Thyroid gland (tissue), 4 donors: Measurements from ENCODE around the gene HMGB1. TPM values are rescaled to one million over a fixed set of nuclear protein-coding genes. Genes with fewer than 3 reads are reported as not detected.

Experiments
- DNase-seq, 2 donors: peaks; one replicate each; pipeline ENCODE4 v3.0.0-alpha.2; 2019
- H3K27ac ChIP-seq, 3 donors: fragments of 200-600 bp; sonication (generic); 1 replicate in 2 of 3; 2 replicates in 1 of 3; pipeline ENCODE4 v1.5.1; 2016 to 2019; ENCODE audit warnings: mild to moderate bottlenecking in 1 of 3, moderate library complexity in 1 of 3
- H3K27me3 ChIP-seq: fragments of 200-600 bp; sonication (generic); one replicate; pipeline ENCODE4 v1.5.1; 2019
- H3K36me3 ChIP-seq, 2 donors: fragments of 200-600 bp; sonication (generic); one replicate each; pipeline ENCODE4 v1.5.1; 2016 to 2019
- H3K4me1 ChIP-seq, 2 donors: fragments of 200-600 bp; sonication (generic); one replicate each; pipeline ENCODE4 v1.5.1; 2017 to 2019
- H3K4me3 ChIP-seq, 3 donors: fragments of 200-600 bp; sonication (generic); replicated peaks in 1 of 3; 1 replicate in 2 of 3; 2 replicates in 1 of 3; pipeline ENCODE4 v1.5.1; 2016; ENCODE audit warnings: mild to moderate bottlenecking in 1 of 3
- H3K9me3 ChIP-seq: fragments of 200-600 bp; sonication (generic); one replicate; pipeline ENCODE4 v1.5.1; 2017
- POLR2A ChIP-seq, 2 donors: fragments of 450-650 bp; IDR thresholded peaks; one replicate each; pipeline ENCODE4 v1.6.1; 2017; ENCODE audit warnings: antibody characterized with exemption in 2 of 2, mild to moderate bottlenecking in 2 of 2, moderate library complexity in 1 of 2
- WGBS, 2 donors: methylation state at CpG; one replicate each; pipeline ENCODE4 v1.1.5; 2017; 5-methylcytosine and 5-hydroxymethylcytosine counted together
- intact Hi-C: fragments of 100-400 bp; cut with DNase I; formaldehyde crosslinking; loops from one replicate; pipeline ENCODE4 v1.15.1; 2023
- total RNA-seq, 4 donors: library from RNA; depleted of rRNA; stranded (reverse); fragments of >200 nt; gene quantifications; one replicate each; pipeline ENCODE4 v1.2.3, GENCODE V29; 2016
- TF ChIP-seq, protein P1 (sequence below), 6 experiments: fragments of 200-600 bp in 3 of 6; fragments of 450-650 bp in 3 of 6; sonication (generic) in 3 of 6; IDR thresholded peaks; one replicate each; pipeline ENCODE4 v1.5.1; 2016 to 2019; ENCODE audit warnings: antibody characterized with exemption in 6 of 6, mild to moderate bottlenecking in 2 of 6, inconsistent platforms in 1 of 6, moderate library complexity in 1 of 6

Gene HMGB1
- total RNA-seq, 4 donors from 2014 or later, result 255 to 467 (median 327) TPM

DNA sequence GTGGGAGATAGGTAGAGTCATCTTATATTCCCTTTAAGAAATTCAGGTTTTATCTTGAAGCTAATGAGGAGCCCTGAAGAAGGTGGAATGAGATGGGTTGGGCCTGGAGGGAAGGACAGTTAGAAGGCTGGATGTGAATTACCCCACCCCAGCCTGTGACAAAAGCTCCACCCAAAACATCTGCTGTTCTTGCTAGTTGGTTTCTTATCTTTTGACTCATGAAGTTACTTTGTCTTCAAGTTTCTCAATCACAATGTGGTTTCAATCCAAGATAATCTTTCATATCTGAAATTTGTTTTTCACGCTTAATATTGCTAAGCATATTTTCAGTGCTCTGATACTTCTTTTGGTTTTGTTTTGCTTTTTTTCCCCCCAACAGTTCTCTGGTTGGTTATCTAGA lies 38.3 kb upstream of the HMGB1 start:
- no peaks in the 10 kb centered on the region for H3K4me1 ChIP-seq
- H3K27me3 ChIP-seq, result no peaks in the 10 kb centered on the region

DNA sequence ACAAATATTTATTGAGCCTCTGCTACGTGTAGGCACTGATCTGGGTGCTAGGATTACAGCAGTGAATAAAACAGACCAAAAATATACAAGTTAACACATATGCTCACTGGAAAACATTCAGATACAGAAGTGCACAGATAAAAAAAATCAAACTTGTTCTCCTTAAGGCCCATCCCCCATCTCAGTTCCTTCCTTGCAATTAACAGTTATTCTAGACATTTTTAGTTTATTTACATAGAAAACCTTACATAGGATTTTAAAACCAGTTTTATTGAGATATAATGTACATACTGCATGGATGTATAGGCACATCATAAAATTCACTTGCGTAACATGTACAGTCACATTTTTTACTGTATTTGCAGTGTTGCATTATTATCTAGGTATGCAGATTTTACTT lies 36.5 kb upstream of the HMGB1 start:
- H3K4me3 ChIP-seq, result no peak overlapping the region
- no peaks in the 10 kb centered on the region for H3K4me1 ChIP-seq
- H3K27ac ChIP-seq, result no peak overlapping the region
- H3K36me3 ChIP-seq, result no peaks in the 10 kb centered on the region
- no peaks in the 10 kb centered on the region for H3K9me3 ChIP-seq
- intact Hi-C loops, result no loop called here
- TF ChIP-seq, protein P1, sequence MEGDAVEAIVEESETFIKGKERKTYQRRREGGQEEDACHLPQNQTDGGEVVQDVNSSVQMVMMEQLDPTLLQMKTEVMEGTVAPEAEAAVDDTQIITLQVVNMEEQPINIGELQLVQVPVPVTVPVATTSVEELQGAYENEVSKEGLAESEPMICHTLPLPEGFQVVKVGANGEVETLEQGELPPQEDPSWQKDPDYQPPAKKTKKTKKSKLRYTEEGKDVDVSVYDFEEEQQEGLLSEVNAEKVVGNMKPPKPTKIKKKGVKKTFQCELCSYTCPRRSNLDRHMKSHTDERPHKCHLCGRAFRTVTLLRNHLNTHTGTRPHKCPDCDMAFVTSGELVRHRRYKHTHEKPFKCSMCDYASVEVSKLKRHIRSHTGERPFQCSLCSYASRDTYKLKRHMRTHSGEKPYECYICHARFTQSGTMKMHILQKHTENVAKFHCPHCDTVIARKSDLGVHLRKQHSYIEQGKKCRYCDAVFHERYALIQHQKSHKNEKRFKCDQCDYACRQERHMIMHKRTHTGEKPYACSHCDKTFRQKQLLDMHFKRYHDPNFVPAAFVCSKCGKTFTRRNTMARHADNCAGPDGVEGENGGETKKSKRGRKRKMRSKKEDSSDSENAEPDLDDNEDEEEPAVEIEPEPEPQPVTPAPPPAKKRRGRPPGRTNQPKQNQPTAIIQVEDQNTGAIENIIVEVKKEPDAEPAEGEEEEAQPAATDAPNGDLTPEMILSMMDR (IDR thresholded peaks at IDR 0.05), result no peak
- TF ChIP-seq POLR2A (IDR thresholded peaks at IDR 0.05), result no peak
- 93 to 96% methylated on average over 2 of the region's 2 CpGs for WGBS, 2 donors
- H3K27me3 ChIP-seq, result no peaks in the 10 kb centered on the region
- DNase-seq, result no peak

More for the DNA sequence above, 38.3 kb upstream of the HMGB1 start:
- 78 to 94% methylated on average over 1 of the region's 1 CpG for whole genome bisulfite sequencing, 2 donors
- TF ChIP-seq POLR2A (IDR thresholded peaks at IDR 0.05), result no peak
- TF ChIP-seq, protein P1 (IDR thresholded peaks at IDR 0.05), result no peak
- H3K36me3 ChIP-seq, result no peaks in the 10 kb centered on the region
- no peak overlapping the region for H3K4me3 ChIP-seq
- no peaks in the 10 kb centered on the region for H3K9me3 ChIP-seq
- no peak overlapping the region for H3K27ac ChIP-seq
- intact Hi-C loops, result no loop called here
- DNase-seq, result no peak

DNA sequence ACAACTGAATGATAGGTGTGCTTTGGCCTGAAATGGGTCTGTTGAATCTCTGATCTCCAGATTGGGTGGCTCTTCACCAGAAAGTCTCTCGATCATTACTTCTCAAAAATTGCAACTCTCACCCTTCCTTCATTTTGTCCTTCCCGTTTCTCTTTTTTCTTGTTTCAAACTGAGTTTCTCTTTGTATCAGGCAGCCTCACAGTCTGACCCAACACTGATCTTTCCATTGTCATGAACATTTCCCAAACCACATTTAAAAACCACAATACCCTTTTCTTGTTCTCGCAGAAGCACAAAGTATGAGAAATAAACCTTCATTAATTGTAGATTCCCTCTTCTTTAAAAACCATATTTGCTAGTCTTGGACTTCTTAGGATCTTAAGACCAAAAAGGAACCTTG lies 33.6 kb upstream of the HMGB1 start:
- Histone ChIP-seq H3K4me3 (no peak overlapping the region), H3K27me3 (no peaks in the 10 kb centered on the region), H3K36me3 (no peaks in the 10 kb centered on the region), H3K4me1 (no peaks in the 10 kb centered on the region), H3K27ac (no peak overlapping the region), H3K9me3 (no peaks in the 10 kb centered on the region)
- 90 to 91% methylated on average over 3 of the region's 3 CpGs for WGBS, 2 donors
- intact Hi-C loops, result no loop called here
- DNase-seq, result no peak
- TF ChIP-seq POLR2A (IDR thresholded peaks at IDR 0.05), result no peak
- TF ChIP-seq, protein P1 (IDR thresholded peaks at IDR 0.05), result no peak

DNA sequence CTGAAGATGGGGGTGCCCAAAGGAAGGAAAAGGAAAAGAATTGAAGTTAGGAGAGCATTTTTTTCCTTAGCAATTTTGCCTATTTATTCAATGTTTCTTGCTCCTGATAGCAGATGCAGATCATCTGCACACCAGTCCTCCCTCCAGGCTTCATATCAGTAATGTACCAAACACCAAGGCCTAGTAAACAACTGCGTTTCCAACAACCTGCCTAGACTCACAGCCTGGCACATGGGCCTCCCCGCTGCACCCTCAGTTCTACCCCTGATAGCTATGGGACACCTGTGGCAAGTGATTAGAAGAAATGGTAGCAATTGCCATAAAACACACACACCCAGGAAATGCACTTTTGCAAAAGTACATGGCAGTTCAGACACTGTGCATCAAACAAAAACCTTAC lies 30.4 kb upstream of the HMGB1 start:
- intact Hi-C loops, result no loop called here
- no peak for TF ChIP-seq POLR2A (IDR thresholded peaks at IDR 0.05)
- TF ChIP-seq, protein P1 (IDR thresholded peaks at IDR 0.05), result no peak
- Histone ChIP-seq H3K4me3 (no peak overlapping the region), H3K27ac (no peak overlapping the region), H3K36me3 (no peaks in the 10 kb centered on the region), H3K9me3 (no peaks in the 10 kb centered on the region), H3K4me1 (no peaks in the 10 kb centered on the region), H3K27me3 (no peaks in the 10 kb centered on the region)
- 96% methylated on average over 2 of the region's 2 CpGs for WGBS, 2 donors
- DNase-seq, result no peak

DNA sequence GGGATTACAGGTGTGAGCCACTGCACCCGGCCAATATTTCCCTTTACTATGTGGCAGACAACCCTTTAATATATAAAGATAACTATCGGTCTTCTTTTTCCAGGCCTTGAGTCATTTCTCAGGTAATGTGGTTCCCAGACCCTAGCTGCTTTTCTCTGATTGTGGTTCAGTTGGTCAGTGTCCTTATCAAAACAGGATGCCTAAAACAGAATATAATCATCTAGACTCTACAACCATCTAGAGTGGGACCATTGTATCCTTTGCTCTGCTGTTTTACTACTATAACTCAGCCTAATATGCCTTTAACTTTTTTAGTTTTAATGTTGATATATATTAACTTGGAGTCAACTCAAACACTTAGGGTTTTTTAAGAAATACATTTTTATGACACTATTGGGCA lies 30.0 kb upstream of the HMGB1 start:
- intact Hi-C loops, result no loop called here
- no peak overlapping the region for H3K27ac ChIP-seq
- H3K36me3 ChIP-seq, result no peaks in the 10 kb centered on the region
- 44 to 71% methylated on average over 2 of the region's 2 CpGs for WGBS, 2 donors
- DNase-seq, result no peak
- H3K4me3 ChIP-seq, result no peak overlapping the region
- no peaks in the 10 kb centered on the region for H3K9me3 ChIP-seq
- H3K4me1 ChIP-seq, result no peaks in the 10 kb centered on the region
- no peak for TF ChIP-seq POLR2A (IDR thresholded peaks at IDR 0.05)
- TF ChIP-seq, protein P1 (IDR thresholded peaks at IDR 0.05), result no peak
- H3K27me3 ChIP-seq, result no peaks in the 10 kb centered on the region
